ENCODE measurements around the gene ST8SIA6. TPM values are rescaled to one million over a fixed set of nuclear protein-coding genes. Genes with fewer than 3 reads are reported as not detected.

The ST8SIA6 gene
- total and polyA plus RNA-seq, 10 of the 15 experiments (the other 5 are each of a cell fraction or from before 2014, with no cell fraction given): 0.22 TPM; not detected in 9

DNA sequence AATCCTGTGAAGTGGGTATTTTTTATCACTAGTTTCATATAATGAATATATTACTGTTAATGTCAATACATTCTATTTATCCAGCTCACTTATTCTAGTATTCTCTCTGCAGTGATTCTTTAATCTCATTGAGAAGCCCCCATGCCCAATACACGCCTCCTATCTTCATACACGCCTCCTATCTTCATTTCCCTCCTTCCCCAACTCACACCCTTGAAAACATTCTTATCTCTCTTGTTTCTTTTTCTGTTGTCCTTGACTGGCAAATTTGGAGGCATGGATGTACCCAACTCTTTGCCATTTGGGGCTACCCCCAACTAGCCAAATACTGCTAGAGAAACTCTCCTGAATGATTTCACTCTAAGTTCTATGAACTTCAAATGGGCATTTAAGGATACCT is 40.5 kb downstream of the ST8SIA6 start (continued):
- TF ChIP-seq, protein P1, sequence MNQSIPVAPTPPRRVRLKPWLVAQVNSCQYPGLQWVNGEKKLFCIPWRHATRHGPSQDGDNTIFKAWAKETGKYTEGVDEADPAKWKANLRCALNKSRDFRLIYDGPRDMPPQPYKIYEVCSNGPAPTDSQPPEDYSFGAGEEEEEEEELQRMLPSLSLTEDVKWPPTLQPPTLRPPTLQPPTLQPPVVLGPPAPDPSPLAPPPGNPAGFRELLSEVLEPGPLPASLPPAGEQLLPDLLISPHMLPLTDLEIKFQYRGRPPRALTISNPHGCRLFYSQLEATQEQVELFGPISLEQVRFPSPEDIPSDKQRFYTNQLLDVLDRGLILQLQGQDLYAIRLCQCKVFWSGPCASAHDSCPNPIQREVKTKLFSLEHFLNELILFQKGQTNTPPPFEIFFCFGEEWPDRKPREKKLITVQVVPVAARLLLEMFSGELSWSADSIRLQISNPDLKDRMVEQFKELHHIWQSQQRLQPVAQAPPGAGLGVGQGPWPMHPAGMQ (IDR thresholded peaks at IDR 0.05; ENCODE audit: borderline replicate concordance): no peak
- TF ChIP-seq, protein P2, sequence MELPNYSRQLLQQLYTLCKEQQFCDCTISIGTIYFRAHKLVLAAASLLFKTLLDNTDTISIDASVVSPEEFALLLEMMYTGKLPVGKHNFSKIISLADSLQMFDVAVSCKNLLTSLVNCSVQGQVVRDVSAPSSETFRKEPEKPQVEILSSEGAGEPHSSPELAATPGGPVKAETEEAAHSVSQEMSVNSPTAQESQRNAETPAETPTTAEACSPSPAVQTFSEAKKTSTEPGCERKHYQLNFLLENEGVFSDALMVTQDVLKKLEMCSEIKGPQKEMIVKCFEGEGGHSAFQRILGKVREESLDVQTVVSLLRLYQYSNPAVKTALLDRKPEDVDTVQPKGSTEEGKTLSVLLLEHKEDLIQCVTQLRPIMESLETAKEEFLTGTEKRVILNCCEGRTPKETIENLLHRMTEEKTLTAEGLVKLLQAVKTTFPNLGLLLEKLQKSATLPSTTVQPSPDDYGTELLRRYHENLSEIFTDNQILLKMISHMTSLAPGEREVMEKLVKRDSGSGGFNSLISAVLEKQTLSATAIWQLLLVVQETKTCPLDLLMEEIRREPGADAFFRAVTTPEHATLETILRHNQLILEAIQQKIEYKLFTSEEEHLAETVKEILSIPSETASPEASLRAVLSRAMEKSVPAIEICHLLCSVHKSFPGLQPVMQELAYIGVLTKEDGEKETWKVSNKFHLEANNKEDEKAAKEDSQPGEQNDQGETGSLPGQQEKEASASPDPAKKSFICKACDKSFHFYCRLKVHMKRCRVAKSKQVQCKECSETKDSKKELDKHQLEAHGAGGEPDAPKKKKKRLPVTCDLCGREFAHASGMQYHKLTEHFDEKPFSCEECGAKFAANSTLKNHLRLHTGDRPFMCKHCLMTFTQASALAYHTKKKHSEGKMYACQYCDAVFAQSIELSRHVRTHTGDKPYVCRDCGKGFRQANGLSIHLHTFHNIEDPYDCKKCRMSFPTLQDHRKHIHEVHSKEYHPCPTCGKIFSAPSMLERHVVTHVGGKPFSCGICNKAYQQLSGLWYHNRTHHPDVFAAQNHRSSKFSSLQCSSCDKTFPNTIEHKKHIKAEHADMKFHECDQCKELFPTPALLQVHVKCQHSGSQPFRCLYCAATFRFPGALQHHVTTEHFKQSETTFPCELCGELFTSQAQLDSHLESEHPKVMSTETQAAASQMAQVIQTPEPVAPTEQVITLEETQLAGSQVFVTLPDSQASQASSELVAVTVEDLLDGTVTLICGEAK (IDR thresholded peaks at IDR 0.05; ENCODE audit: borderline replicate concordance): no peak
- TF ChIP-seq, protein P3, sequence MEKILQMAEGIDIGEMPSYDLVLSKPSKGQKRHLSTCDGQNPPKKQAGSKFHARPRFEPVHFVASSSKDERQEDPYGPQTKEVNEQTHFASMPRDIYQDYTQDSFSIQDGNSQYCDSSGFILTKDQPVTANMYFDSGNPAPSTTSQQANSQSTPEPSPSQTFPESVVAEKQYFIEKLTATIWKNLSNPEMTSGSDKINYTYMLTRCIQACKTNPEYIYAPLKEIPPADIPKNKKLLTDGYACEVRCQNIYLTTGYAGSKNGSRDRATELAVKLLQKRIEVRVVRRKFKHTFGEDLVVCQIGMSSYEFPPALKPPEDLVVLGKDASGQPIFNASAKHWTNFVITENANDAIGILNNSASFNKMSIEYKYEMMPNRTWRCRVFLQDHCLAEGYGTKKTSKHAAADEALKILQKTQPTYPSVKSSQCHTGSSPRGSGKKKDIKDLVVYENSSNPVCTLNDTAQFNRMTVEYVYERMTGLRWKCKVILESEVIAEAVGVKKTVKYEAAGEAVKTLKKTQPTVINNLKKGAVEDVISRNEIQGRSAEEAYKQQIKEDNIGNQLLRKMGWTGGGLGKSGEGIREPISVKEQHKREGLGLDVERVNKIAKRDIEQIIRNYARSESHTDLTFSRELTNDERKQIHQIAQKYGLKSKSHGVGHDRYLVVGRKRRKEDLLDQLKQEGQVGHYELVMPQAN (conservative IDR thresholded peaks at IDR 0.05): no peak
- TF ChIP-seq SMC3 (IDR thresholded peaks at IDR 0.05; ENCODE audit: borderline replicate concordance, low read length) (no peak), ZSCAN29 (IDR thresholded peaks at IDR 0.05) (no peak), SMARCA5 (IDR thresholded peaks at IDR 0.05) (no peak), RB1 (IDR thresholded peaks at IDR 0.05; ENCODE audit: borderline replicate concordance) (no peak), TCF3 (IDR thresholded peaks at IDR 0.05; ENCODE audit: borderline replicate concordance, insufficient read depth, low read depth, low read length) (no peak), EP300 (IDR thresholded peaks at IDR 0.05; ENCODE audit: borderline replicate concordance in 1 of 2, control insufficient read depth in 1 of 2, low read depth in 2 of 2, low read length in 2 of 2) (no peak), HDAC6 (IDR thresholded peaks at IDR 0.05; ENCODE audit: unreplicated experiment) (no peak), SP1 (IDR thresholded peaks at IDR 0.05; ENCODE audit: low read depth, low read length) (no peak), WRNIP1 (IDR thresholded peaks at IDR 0.05; ENCODE audit: borderline replicate concordance, low read depth, low read length) (no peak)

Data from GM12878 (cell line).